Hair follicle dermal papilla cell (primary cell): ENCODE data around the gene TIMM9. TPM values are rescaled to one million over a fixed set of nuclear protein-coding genes. Genes with fewer than 3 reads are reported as not detected.

Experiments
- small RNA-seq: library from RNA; depleted of rRNA; stranded (forward); fragments of <200 nt; gene quantifications from one replicate; pipeline ENCODE3, GENCODE V24; 2012
- total RNA-seq: library from RNA; depleted of rRNA; stranded (reverse); fragments of >200 nt; gene quantifications from 2 replicates; pipeline ENCODE4 v1.2.3, GENCODE V29; 2012

The TIMM9 gene
- 21.4 and 24.3 TPM in 2 replicates for total RNA-seq

GRCh38 chr14:58427281-58428117 lies at the start of gene TIMM9, which contains the start of gene KIAA0586:
TSS of gene TIMM9 (minus strand) at chr14:58427531. CDS start at chr14:58411945, 15,586 bp downstream.
TSS of gene KIAA0586 (plus strand) at chr14:58427719. CDS start at chr14:58428265, 546 bp downstream.

GRCh38 chr14:58395812-58396788 lies 31.2 kb downstream of the TIMM9 start, which contains the start of gene TOMM20L:
TSS of gene TOMM20L (plus strand) at chr14:58395930. CDS start at chr14:58395958, 28 bp downstream.

Small RNA genes lying within 50 kb of the gene (small RNA-seq; reads per million reads assigned to genes)
- gene HSBP1P1 (not detected), gene RF00019 (not detected)

Other genes starting within 250 kb of the TIMM9 start
- gene ACTR10, start 227.4 kb downstream of the TIMM9 start, total RNA-seq, result 52.6 and 66.5 TPM in 2 replicates
- 70.6 and 71.6 TPM in 2 replicates for gene PSMA3, start 182.7 kb downstream of the TIMM9 start, total RNA-seq
- gene ARID4A, start 129.0 kb downstream of the TIMM9 start, total RNA-seq, result 7.8 and 10.2 TPM in 2 replicates
- not detected in 2 replicates for gene TOMM20L, start 31.6 kb downstream of the TIMM9 start, total RNA-seq
- gene KIAA0586, start 188 bp upstream of the TIMM9 start, total RNA-seq, result 17.0 and 17.7 TPM in 2 replicates
- 2.1 and 2.9 TPM in 2 replicates for gene DACT1, start 210.4 kb upstream of the TIMM9 start, total RNA-seq